ENCODE results near the gene WDR81.
A peak's percentile ranks its signal among the peaks of the same experiment; 100 is the strongest.
"Not testable (repeated sequence)": the region's sequence is repeated elsewhere in the genome, so short reads cannot be mapped to it uniquely, and the experiment has no call there.

The WDR81 gene

GRCh38 chr17:1730326-1731193 is 6.1 kb downstream of the WDR81 start:
- DNase-seq (ENCODE audit: low spot score): peak; percentile 42

- DNase-seq (ENCODE audit: low spot score): no peak
Observed at GRCh38 chr17:1731194-1731506, 6.6 kb downstream of the WDR81 start.

- DNase-seq (ENCODE audit: low spot score): no peak
Observed at GRCh38 chr17:1732241-1732832, 7.8 kb downstream of the WDR81 start.

- DNase-seq (ENCODE audit: low spot score): no peak
Observed at GRCh38 chr17:1732833-1733321, 8.4 kb downstream of the WDR81 start.

- DNase-seq (ENCODE audit: low spot score): no peak
Observed at GRCh38 chr17:1733759-1734158, 9.3 kb downstream of the WDR81 start.

GRCh38 chr17:1735418-1735817 is 10.9 kb downstream of the WDR81 start:
- no peak for DNase-seq (ENCODE audit: low spot score)

GRCh38 chr17:1735834-1736347 is 11.4 kb downstream of the WDR81 start:
- no peak for DNase-seq (ENCODE audit: low spot score)

- no peak for DNase-seq (ENCODE audit: low spot score)
Observed at GRCh38 chr17:1736348-1737281, 12.1 kb downstream of the WDR81 start.

GRCh38 chr17:1737531-1738291 is 13.2 kb downstream of the WDR81 start:
- DNase-seq (ENCODE audit: low spot score): no peak

- not testable (repeated sequence) for DNase-seq (ENCODE audit: low spot score)
Observed at GRCh38 chr17:1741899-1742298, 17.4 kb downstream of the WDR81 start.

- DNase-seq (ENCODE audit: low spot score): no peak
Observed at GRCh38 chr17:1742371-1743087, 18.0 kb downstream of the WDR81 start, which contains the start of gene SERPINF2. SERPINF2 (plus strand) TSS chr17:1742871; CDS start chr17:1744996, 2,125 bp downstream.

GRCh38 chr17:1743088-1743439 is 18.6 kb downstream of the WDR81 start:
- DNase-seq (ENCODE audit: low spot score): no peak

GRCh38 chr17:1744551-1745512 is 20.3 kb downstream of the WDR81 start:
- DNase-seq (ENCODE audit: low spot score): no peak

GRCh38 chr17:1745513-1746020 is 21.1 kb downstream of the WDR81 start:
- DNase-seq (ENCODE audit: low spot score): no peak

GRCh38 chr17:1746975-1747543 is 22.6 kb downstream of the WDR81 start:
- DNase-seq (ENCODE audit: low spot score): peak; percentile 20

- DNase-seq (ENCODE audit: low spot score): no peak
Observed at GRCh38 chr17:1750628-1751027, 26.1 kb downstream of the WDR81 start.

GRCh38 chr17:1752425-1753262 is 28.1 kb downstream of the WDR81 start:
- peak; percentile 84 for DNase-seq (ENCODE audit: low spot score)
